Measurements from ENCODE around the gene AQP5.

DNA sequence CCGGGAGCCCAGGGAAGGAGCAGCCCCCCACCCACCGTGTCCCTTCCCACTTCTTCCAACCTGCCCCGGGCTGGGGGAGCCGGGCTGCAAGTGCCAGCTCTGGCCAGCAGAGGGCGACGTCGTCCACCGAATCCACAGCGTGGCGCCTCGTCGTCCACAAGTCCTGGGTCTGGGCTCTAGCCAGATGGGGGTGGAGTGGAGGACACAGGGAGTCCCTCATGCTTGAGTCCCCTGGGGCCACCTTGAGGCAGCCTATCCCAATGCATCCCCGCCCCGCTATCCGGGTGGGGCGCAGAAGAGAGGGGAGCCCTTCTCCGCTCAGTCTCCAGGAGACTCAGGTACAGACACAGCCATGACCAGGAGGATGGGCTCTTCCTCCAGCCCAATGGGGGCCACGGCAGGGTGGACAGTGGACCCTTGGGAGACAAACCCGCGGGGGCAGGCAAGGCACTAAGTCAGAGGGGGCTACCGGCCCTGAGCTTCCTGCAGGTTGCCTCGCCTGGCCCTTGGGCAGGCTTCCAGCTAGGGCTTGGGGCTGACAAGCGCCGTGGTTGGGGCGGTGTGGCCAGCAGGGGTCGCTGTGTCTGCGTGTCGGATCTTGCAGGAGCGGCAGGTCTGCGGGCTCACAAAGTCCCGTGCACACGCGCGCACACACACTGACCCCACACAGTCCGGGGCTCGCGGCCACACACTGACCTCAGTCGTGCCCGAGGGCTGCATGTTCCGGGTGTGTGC lies 5.5 kb downstream of the AQP5 start:
- TF ChIP-seq, protein P1, sequence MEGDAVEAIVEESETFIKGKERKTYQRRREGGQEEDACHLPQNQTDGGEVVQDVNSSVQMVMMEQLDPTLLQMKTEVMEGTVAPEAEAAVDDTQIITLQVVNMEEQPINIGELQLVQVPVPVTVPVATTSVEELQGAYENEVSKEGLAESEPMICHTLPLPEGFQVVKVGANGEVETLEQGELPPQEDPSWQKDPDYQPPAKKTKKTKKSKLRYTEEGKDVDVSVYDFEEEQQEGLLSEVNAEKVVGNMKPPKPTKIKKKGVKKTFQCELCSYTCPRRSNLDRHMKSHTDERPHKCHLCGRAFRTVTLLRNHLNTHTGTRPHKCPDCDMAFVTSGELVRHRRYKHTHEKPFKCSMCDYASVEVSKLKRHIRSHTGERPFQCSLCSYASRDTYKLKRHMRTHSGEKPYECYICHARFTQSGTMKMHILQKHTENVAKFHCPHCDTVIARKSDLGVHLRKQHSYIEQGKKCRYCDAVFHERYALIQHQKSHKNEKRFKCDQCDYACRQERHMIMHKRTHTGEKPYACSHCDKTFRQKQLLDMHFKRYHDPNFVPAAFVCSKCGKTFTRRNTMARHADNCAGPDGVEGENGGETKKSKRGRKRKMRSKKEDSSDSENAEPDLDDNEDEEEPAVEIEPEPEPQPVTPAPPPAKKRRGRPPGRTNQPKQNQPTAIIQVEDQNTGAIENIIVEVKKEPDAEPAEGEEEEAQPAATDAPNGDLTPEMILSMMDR (conservative IDR thresholded peaks at IDR 0.05), result peak; percentile 98
- no peak for TF ChIP-seq ZFX (IDR thresholded peaks at IDR 0.05)

All from C4-2B (cell line).